Measurements from ENCODE around the gene EFNA3.

DNA sequence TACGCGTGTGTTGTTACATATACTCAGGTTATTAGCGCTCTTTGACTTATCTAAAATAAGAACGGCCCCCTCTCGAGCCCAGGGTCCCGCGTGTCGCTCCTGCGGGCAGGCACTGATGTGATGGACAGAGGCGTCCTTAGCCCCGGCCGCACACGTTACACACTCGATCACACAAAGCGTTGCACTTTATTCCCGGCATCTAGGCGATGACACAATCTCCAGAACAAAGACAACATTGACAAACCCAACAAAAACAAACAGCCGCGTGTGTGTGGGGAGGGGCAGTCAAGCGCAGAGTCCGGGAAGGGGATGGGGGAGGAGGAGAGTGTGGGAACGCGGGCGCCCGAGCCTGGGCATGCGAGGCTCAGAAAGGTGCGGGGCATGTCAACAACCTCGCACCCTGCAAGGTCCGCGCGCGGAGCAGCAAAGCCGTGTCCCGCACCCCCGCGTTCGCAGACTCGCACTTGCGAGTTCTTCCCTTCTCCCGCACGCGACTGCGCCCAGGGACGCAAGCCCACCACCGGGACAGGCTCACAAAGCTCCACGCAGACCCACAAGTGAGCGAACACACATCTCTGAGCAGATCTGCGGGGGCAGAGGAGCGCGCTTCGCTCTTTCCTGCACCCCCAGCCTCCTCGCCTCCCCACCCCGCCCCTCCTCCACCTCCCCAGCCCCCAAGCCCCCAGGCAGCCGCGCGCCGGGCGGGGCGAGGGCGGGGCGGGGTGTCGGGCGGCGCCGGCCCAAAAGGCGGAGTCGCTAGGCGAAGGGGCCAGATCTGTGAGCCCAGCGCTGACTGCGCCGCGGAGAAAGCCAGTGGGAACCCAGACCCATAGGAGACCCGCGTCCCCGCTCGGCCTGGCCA is 48.7 kb downstream of the EFNA3 start, which contains the start of gene EFNA1:
- TF ChIP-seq, protein P1, sequence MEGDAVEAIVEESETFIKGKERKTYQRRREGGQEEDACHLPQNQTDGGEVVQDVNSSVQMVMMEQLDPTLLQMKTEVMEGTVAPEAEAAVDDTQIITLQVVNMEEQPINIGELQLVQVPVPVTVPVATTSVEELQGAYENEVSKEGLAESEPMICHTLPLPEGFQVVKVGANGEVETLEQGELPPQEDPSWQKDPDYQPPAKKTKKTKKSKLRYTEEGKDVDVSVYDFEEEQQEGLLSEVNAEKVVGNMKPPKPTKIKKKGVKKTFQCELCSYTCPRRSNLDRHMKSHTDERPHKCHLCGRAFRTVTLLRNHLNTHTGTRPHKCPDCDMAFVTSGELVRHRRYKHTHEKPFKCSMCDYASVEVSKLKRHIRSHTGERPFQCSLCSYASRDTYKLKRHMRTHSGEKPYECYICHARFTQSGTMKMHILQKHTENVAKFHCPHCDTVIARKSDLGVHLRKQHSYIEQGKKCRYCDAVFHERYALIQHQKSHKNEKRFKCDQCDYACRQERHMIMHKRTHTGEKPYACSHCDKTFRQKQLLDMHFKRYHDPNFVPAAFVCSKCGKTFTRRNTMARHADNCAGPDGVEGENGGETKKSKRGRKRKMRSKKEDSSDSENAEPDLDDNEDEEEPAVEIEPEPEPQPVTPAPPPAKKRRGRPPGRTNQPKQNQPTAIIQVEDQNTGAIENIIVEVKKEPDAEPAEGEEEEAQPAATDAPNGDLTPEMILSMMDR (conservative IDR thresholded peaks at IDR 0.05; ENCODE audit: low read depth, low read length) = no peak
- TF ChIP-seq EZH2 (IDR thresholded peaks at IDR 0.05; ENCODE audit: low read length, unreplicated experiment) (no peak), EZH2phosphoT487 (IDR thresholded peaks at IDR 0.05; ENCODE audit: borderline replicate concordance, low read length) (peak; percentile 83)

All from PC-3 (cell line).